ENCODE measurements around the gene NXF2.
"Not testable (repeated sequence)": the region's sequence is repeated elsewhere in the genome, so short reads cannot be mapped to it uniquely, and the experiment has no call there.

The NXF2 gene, protein sequence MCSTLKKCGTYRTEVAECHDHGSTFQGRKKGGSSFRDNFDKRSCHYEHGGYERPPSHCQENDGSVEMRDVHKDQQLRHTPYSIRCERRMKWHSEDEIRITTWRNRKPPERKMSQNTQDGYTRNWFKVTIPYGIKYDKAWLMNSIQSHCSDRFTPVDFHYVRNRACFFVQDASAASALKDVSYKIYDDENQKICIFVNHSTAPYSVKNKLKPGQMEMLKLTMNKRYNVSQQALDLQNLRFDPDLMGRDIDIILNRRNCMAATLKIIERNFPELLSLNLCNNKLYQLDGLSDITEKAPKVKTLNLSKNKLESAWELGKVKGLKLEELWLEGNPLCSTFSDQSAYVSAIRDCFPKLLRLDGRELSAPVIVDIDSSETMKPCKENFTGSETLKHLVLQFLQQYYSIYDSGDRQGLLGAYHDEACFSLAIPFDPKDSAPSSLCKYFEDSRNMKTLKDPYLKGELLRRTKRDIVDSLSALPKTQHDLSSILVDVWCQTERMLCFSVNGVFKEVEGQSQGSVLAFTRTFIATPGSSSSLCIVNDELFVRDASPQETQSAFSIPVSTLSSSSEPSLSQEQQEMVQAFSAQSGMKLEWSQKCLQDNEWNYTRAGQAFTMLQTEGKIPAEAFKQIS

DNA sequence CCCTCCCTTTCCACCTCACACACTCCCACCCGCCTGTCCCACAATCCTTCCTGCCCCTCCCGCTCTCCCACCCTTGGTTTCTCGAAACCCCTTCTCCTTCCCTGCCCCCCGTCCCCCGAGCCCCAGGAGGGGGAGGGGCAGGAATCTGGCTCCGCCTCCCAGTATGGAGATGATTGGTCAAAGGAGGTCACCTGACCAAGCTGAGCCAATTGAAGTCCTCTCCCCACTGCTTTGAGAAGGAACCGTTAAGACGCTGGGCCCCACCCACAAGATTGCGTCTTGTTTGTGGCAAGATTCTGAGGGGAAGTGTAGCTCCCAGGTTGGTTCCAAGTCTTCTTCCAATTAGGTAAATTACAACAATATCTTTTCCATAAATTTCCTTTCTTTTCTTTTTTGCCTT lies at the start of gene NXF2:
Gene NXF2, plus strand, starts transcription at position 275 of the 400 bp plus-strand sequence. CDS start 59,912 bp downstream, outside the sequence.
- not testable (repeated sequence) for DNase-seq

DNA sequence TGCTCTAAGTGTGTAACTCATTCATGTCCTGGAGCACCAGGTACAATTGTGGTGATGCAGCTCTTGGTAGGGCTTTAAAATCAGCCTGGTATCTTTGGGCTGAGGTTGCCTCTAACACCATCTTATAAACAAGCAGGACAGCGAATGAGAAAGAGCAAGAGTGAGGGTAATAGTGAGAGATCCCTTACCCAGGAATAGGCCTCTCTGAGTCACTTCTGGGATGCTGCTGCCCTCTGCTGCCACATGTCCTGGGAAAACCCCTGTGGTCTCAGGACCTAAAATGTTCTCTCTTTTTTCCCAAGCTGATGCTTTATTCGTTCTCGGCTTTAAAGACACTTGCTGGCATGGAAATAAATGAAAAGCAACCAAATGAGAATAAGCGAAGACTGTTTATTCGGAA lies 39.0 kb upstream of the NXF2 start:
- not testable (repeated sequence) for DNase-seq

DNA sequence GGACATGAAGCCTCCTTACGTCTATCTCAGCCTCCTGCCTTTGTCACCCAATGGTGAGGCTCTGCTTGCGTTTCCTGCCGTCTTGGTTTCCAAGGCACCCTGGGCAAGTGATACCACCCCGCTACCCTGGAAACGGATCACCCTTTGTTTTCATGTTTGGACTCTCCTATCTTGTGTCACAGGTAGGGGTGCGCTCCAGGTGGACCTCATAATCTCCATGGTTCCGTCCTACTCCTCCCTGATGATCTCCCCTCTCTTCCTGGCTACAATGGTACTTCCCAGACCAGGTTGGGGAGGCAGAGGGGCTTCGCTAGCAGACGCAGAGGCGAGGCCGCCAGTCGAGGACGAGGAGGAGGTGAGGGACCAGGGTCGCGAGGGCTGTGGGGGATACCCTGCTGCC lies 32.0 kb upstream of the NXF2 start, which contains the start of gene TCP11X1:
Gene TCP11X1, plus strand, starts transcription at position 316 of the 400 bp plus-strand sequence.
- not testable (repeated sequence) for DNase-seq

DNA sequence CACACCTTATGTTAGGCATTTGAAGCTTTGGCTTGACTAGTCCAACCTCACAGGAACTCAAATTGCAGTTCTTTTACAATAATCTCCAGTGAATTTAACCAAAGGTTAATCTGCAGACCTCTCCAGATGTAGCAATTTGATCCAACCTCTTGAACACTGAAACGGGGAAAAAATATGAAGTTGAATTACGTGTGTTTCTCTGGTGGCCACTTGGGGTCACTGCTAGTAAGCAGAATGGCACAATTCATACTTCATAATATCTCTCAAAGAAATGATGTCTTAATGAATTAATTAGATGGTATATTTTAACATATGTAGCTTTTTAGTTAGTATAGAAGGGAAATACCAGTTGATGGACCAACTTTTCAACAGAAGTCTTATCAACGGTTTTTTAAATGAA lies 30.5 kb upstream of the NXF2 start:
- not testable (repeated sequence) for DNase-seq

DNA sequence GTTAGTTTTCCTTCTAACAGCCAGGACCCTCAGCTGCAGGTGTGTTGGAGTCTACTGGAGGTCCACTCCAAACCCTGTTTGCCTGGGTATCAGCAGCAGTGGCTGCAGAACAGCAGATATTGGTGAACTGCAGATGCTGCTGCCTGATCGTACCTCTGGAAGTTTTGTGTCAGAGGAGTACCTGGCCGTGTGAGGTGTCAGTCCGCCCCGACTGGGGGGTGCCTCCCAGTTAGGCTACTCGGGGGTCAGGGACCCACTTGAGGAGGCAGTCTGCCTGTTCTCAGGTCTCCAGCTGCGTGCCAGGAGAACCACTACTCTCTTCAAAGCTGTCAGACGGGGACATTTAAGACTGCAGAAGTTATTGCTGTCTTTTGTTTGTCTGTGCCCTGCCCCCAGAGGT lies 11.3 kb upstream of the NXF2 start:
- not testable (repeated sequence) for DNase-seq

DNA sequence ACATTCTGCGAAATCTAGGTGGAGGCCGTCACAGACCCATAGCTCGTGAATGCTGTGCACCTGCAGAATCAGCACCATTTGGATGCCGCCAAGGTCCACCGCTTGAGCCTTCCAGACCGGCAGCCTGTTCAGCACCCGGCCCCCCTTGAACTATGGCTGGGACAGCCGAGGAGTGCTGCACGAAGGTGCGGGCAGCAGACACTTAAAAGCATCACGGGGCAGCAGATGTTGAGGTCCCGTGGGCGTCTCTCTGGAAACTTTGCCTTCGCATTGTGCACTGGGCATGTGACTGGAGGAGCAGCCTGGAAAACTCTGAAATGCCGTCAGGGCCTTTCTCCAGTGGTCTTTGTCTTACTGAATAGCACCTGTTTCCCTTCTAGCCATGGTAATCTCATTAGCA lies 6.7 kb upstream of the NXF2 start:
- DNase-seq: not testable (repeated sequence)

DNA sequence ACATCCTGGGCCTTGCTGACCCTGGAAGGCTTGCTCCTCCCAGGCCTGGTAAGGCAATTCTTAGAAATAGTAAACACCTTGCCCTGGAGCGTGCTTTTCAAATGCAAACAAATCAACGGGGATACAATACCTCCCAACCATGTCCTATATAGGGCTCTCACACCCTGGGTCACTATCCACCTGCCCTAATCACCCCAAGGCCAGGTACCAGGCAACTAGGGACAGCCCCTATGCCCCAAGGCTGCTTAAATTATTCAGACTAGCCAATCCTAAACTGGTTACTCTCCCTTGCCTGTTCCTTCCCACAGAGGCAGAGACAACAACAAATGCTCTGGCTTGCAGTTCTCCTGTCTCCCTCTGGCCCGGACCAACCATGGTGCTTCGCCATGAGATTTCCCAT lies 25.3 kb downstream of the NXF2 start:
- not testable (repeated sequence) for DNase-seq

DNA sequence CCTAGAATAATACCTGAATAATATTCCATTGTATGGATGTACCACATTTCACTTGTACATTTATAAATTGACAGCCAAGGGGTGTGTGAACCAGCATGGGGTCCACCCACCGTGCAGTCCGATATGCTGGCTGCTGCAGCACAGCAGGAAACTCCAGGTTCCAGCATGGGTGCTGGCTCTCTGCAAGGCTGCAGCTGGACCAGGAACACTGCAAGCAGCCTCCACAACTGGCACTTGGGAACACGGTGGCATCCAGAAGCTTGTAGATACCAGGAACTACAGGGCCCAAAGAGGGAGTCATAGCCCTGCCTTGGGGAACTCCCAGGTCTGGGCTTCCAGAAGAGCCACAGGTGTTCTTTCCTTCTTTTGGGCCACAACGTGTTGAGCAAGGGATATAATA lies 91.2 kb downstream of the NXF2 start:
- DNase-seq: no peak

DNA sequence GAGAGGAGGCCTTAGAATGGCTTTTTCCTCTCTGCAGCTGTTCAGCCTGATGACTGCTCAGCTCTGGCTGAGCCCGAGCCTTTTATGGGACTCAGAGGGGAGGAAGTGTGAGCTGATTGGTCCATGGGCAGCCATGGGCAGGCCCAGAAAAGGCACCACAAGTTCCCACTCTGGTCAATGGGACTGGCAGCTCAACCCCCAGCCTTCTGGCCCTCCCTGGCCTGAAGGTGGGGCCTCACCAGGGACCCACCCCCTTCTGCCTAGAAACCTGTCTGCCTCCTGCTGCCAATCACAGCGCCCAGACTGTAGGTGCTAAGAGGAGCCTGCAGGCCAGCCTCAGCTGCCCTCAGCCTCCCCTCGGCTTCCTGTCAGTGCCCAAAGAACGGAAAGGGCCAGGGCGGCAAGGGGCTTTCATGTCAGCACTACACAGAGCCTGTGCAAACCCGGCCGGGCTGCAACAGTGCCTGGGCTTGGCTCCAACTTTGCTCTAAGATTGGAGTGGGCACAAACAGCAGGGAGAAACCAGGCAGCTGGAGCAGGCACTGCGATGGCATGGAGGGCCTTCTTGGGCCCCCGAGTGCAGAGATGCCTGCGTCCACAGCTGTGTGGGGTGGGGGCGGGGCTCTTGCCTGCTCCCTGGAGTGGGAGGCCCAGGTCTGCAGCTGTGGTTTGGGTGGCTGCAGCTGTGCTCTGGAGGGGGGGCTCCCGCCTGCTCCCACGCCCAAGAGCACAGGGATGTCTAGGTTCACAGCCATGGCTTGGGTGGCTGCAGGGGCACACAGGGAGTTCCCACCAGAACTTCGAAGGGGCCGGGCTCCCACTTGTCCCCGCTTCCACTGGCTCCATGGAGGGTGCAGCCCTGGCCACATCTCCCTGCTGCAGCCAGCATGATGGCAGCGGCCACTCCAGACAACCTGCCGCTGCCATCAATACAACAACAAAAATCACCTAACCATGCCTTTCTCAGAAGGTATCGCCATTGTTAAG lies 92.6 kb downstream of the NXF2 start:
- DNase-seq: no peak

DNA sequence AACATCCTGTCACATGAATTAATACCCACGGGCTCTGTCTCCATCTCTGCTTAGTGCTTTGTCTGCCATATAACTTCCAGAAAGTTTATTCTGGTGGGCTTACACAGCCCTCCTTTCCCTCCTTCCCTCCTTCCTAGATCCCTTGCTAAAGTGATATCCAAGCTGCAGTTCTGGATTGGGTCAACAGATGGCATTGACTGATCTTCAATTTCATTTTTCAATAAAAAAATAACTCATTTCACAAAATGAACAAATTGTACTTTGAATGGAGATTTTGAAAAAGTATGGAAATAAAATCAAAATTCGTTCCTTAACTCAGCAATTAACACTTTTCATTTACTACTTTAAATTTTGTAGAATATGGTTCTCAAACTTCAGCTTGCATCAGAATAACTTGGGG lies 94.9 kb downstream of the NXF2 start:
- DNase-seq: no peak

DNA sequence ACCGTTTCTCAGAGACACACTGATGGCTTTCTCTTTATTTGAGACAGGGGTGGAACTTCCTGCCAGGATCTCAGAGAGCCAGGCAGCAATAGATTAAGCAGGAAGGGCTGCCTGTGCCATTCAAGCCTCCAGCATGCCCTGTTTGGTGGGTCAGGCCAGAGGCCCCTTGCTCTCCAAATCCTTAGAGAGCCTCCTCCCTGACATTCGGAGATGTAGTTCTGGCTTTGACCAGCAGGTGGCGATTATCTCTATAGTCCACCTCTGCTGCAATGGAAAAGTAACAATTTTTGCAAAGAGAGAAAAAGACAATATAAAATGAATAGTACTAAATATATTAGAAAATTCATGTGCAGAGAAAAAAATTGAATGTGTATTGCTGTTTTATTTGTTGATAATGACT lies 98.9 kb downstream of the NXF2 start:
- DNase-seq: no peak

Data from NCI-H526 (cell line).